BJ (cell line): ENCODE measurements around the gene WDR64. TPM values are rescaled to one million over a fixed set of nuclear protein-coding genes. Genes with fewer than 3 reads are reported as not detected.
A peak's percentile ranks its signal among the peaks of the same experiment; 100 is the strongest.

Experiments
- CTCF ChIA-PET: fragments of 350-600 bp; formaldehyde crosslinking; extraction: SDS; loops from one replicate; lab custom pipeline; 2021; ENCODE audit warnings: antibody characterized with exemption, inconsistent platforms; lab: Yijun Ruan, JAX
- POLR2A ChIA-PET: fragments of 300-600 bp; sonication (Branson Sonifier 250); formaldehyde crosslinking; extraction: SDS; loops from one replicate; lab custom pipeline; 2021; ENCODE audit warnings: antibody characterized with exemption; lab: Charles Lee
- DNase-seq: peaks from one replicate; pipeline ENCODE4 v3.0.0-alpha.2; 2011; ENCODE audit warnings: low read depth
- H3K27me3 ChIP-seq: 2 replicates; pipeline ENCODE4 v1.6.0; 2011; ENCODE audit warnings: low read length; ENCODE audit not compliant: control insufficient read depth, insufficient read depth
- H3K36me3 ChIP-seq: 2 replicates; pipeline ENCODE4 v1.5.1; 2011; ENCODE audit warnings: low read length; ENCODE audit not compliant: control insufficient read depth, insufficient read depth
- H3K4me3 ChIP-seq: 2 replicates; pipeline ENCODE4 v1.5.1; 2011; ENCODE audit warnings: low read depth, mild to moderate bottlenecking, control low read depth, low read length
- CTCF ChIP-seq: IDR thresholded peaks from 2 replicates; pipeline ENCODE4 v1.5.1; 2011; ENCODE audit warnings: low read depth, mild to moderate bottlenecking, control low read depth, inconsistent platforms, low read length, moderate library complexity; ENCODE audit not compliant: insufficient read depth
- polyA plus RNA-seq: library from polyadenylated mRNA; depleted of rRNA; stranded (reverse); fragments of >200 nt; gene quantifications from 2 replicates; pipeline ENCODE4 v1.2.3, GENCODE V29; 2011; rRNA removed

Gene WDR64
- polyA plus RNA-seq, 1 experiment, result not detected

GRCh38 chr1:241848686-241849344 lies 196.7 kb downstream of the WDR64 start:
- H3K36me3 ChIP-seq, result no peaks in the 10 kb centered on the region
- ChIA-PET CTCF (interaction anchor here (1.6 kb wide), 1 partner anchor 150 kb away, joined by 8 read pairs; the partner anchor contains the start of gene MAP1LC3C), POLR2A (no interaction called here)
- DNase-seq, result no peak
- no peaks in the 10 kb centered on the region for H3K27me3 ChIP-seq
- H3K4me3 ChIP-seq, result peak overlapping the region; percentile 75
- TF ChIP-seq CTCF, result no peak

- ChIA-PET POLR2A (no interaction called here), CTCF (no interaction called here)
- DNase-seq, result no peak
- Histone ChIP-seq H3K36me3 (no peaks in the 10 kb centered on the region), H3K4me3 (no peak overlapping the region; the same call in 1 of the 2 replicates), H3K27me3 (no peaks in the 10 kb centered on the region)
- no peak for TF ChIP-seq CTCF
Observed at GRCh38 chr1:241849345-241849695, 197.2 kb downstream of the WDR64 start.

Other genes with a start within 250 kb of the WDR64 start
- gene FH, start 132.5 kb upstream of the WDR64 start, polyA plus RNA-seq, result 57.0 and 77.5 TPM in 2 replicates
- not detected in 2 replicates for gene KMO, start 119.9 kb upstream of the WDR64 start, polyA plus RNA-seq
- 8.4 and 10.1 TPM in 2 replicates for gene CHML, start 11.9 kb upstream of the WDR64 start, polyA plus RNA-seq
- 14.1 and 21.9 TPM in 2 replicates for gene OPN3, start 11.9 kb upstream of the WDR64 start, polyA plus RNA-seq
- gene EXO1, start 195.9 kb downstream of the WDR64 start, polyA plus RNA-seq, result 2.6 and 5.2 TPM in 2 replicates